Parathyroid adenoma (tissue), 2 donors: ENCODE measurements around the gene PPME1.

Experiments used
- H2AFZ ChIP-seq: fragments of 300-600 bp; sonication (generic); one replicate; pipeline ENCODE4 v1.7.0; 2017; ENCODE audit warnings: antibody characterized with exemption, mild to moderate bottlenecking
- H3K27ac ChIP-seq: fragments of 300-600 bp; sonication (generic); one replicate; pipeline ENCODE4 v1.7.0; 2017
- H3K27me3 ChIP-seq: fragments of 300-600 bp; sonication (generic); one replicate; pipeline ENCODE4 v1.7.0; 2017; ENCODE audit warnings: low read length; ENCODE audit not compliant: control insufficient read depth, insufficient read depth
- H3K36me3 ChIP-seq: fragments of 300-600 bp; sonication (generic); one replicate; pipeline ENCODE4 v1.7.0; 2017; ENCODE audit warnings: low read length; ENCODE audit not compliant: control insufficient read depth, insufficient read depth
- H3K4me1 ChIP-seq: fragments of 300-600 bp; sonication (generic); one replicate; pipeline ENCODE4 v1.7.0; 2017; ENCODE audit warnings: control low read depth
- H3K4me2 ChIP-seq: fragments of 300-600 bp; sonication (generic); one replicate; pipeline ENCODE4 v1.7.0; 2017; ENCODE audit warnings: low read length
- H3K4me3 ChIP-seq: fragments of 300-600 bp; sonication (generic); one replicate; pipeline ENCODE4 v1.7.0; 2017; ENCODE audit warnings: low read depth, low read length
- H3K79me2 ChIP-seq: fragments of 300-600 bp; sonication (generic); one replicate; pipeline ENCODE4 v1.7.0; 2017; ENCODE audit warnings: control low read depth
- H3K9ac ChIP-seq: fragments of 300-600 bp; sonication (generic); one replicate; pipeline ENCODE4 v1.7.0; 2017; ENCODE audit warnings: mild to moderate bottlenecking
- H3K9me3 ChIP-seq: fragments of 300-600 bp; sonication (generic); one replicate; pipeline ENCODE4 v1.7.0; 2017; ENCODE audit warnings: low read length; ENCODE audit not compliant: control insufficient read depth
- TF ChIP-seq, protein P1 (sequence below): fragments of 300-600 bp; sonication (generic); IDR thresholded peaks from one replicate; pipeline ENCODE4 v1.7.0; 2017; ENCODE audit warnings: antibody characterized with exemption, mild to moderate bottlenecking
- donor health status: primary hyperparathyroidism.

The PPME1 gene

DNA sequence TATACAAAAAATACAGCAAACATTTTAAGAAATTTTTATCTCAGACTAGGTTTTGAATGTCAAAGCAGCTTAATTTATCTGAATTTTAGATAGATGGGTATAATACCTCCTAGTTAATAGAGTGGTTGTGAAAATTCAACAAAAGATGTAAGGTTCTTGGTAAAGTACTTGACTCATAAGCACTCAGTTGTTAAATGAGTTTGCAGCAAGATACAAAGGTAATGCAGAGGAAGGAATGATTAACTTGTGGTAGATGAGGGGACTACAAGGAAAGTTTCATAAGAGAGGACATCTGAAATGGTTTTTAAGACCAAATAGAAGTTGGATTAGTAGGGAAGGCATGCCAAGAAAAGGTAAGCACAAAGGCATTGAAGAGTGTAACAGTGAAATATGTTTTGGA is 37.4 kb downstream of the PPME1 start:
- TF ChIP-seq, protein P1, sequence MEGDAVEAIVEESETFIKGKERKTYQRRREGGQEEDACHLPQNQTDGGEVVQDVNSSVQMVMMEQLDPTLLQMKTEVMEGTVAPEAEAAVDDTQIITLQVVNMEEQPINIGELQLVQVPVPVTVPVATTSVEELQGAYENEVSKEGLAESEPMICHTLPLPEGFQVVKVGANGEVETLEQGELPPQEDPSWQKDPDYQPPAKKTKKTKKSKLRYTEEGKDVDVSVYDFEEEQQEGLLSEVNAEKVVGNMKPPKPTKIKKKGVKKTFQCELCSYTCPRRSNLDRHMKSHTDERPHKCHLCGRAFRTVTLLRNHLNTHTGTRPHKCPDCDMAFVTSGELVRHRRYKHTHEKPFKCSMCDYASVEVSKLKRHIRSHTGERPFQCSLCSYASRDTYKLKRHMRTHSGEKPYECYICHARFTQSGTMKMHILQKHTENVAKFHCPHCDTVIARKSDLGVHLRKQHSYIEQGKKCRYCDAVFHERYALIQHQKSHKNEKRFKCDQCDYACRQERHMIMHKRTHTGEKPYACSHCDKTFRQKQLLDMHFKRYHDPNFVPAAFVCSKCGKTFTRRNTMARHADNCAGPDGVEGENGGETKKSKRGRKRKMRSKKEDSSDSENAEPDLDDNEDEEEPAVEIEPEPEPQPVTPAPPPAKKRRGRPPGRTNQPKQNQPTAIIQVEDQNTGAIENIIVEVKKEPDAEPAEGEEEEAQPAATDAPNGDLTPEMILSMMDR: no peak
- Histone ChIP-seq H3K9ac (no peak overlapping the region), H3K4me1 (no peaks in the 10 kb centered on the region), H3K79me2 (no peaks in the 10 kb centered on the region), H3K4me2 (no peak overlapping the region), H3K4me3 (no peak overlapping the region), H3K9me3 (no peaks in the 10 kb centered on the region), H3K36me3 (no peaks in the 10 kb centered on the region), H3K27ac (no peak overlapping the region), H3K27me3 (no peaks in the 10 kb centered on the region), H2AFZ (no peak overlapping the region)

DNA sequence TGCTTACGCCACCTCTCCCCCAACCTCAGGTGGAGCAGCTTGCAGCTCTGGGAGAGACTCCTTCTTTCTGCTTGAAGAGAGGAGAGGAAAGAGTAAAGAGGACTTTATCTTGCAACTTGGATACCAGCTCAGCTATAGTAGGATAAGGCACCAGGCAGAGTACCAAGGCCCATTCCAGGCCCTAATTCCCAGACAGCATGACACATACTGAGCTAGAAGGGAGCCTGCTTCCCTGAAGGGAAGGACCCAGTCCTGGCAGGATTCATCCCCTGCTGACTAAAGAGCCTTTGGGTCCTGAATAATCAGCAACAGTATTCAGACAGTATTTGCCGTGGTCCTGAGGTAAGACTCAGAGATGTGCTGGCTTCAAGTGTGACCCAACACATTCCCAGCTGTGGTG is 41.4 kb downstream of the PPME1 start:
- no peak overlapping the region for H3K27ac ChIP-seq
- H3K79me2 ChIP-seq: no peaks in the 10 kb centered on the region
- TF ChIP-seq, protein P1: no peak
- H3K36me3 ChIP-seq: no peaks in the 10 kb centered on the region
- H3K4me3 ChIP-seq: no peak overlapping the region
- H3K4me1 ChIP-seq: no peaks in the 10 kb centered on the region
- no peak overlapping the region for H3K9ac ChIP-seq
- no peaks in the 10 kb centered on the region for H3K27me3 ChIP-seq
- no peak overlapping the region for H3K4me2 ChIP-seq
- H3K9me3 ChIP-seq: no peaks in the 10 kb centered on the region
- no peak overlapping the region for H2AFZ ChIP-seq

DNA sequence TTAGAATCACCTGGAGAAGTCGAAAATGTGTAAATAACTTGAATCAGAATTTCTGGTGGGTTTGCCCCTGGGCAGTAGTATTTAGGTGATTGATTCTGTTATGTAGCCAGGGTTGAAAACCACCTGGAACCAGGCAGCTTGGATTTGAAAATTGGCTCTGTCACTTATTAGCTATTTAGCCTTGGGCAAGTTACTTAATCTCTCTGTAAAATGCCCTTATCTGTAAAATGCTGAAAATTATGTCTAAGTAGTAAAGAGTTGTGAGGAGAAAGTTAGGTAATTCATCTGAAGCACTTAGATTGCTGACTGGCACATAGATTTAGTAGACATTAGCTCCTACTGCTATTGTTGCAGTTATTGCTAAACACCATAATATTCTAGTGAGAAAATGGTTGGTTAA is 49.3 kb downstream of the PPME1 start:
- TF ChIP-seq, protein P1: no peak
- no peaks in the 10 kb centered on the region for H3K27me3 ChIP-seq
- H3K36me3 ChIP-seq: no peaks in the 10 kb centered on the region
- H3K9me3 ChIP-seq: no peaks in the 10 kb centered on the region
- no peaks in the 10 kb centered on the region for H3K79me2 ChIP-seq
- no peak overlapping the region for H2AFZ ChIP-seq
- no peak overlapping the region for H3K4me2 ChIP-seq
- no peak overlapping the region for H3K9ac ChIP-seq
- H3K27ac ChIP-seq: no peak overlapping the region
- H3K4me1 ChIP-seq: no peaks in the 10 kb centered on the region
- no peak overlapping the region for H3K4me3 ChIP-seq

DNA sequence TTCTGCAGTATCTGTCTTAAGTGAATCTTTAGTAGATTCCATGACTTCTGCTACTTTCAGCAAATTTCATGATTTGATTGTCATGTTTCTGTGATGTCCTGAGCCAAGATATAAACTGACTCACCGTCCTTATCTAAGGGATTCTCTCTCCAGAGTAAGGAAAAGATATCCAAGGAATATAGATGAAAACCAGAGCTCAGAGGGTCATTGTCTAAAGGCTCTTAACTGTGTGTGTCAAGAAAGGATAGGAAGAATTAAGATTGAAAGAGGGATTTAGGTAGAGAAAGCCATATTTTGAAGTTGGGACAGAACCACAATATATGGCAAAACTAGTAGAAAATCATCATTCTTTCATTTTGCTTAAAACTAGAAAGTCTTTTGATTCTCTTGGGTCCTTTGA is 50.7 kb downstream of the PPME1 start:
- H3K9ac ChIP-seq: no peak overlapping the region
- TF ChIP-seq, protein P1: no peak
- no peaks in the 10 kb centered on the region for H3K36me3 ChIP-seq
- H3K4me1 ChIP-seq: no peaks in the 10 kb centered on the region
- no peak overlapping the region for H2AFZ ChIP-seq
- H3K4me2 ChIP-seq: no peak overlapping the region
- H3K4me3 ChIP-seq: no peak overlapping the region
- H3K79me2 ChIP-seq: no peaks in the 10 kb centered on the region
- H3K27ac ChIP-seq: no peak overlapping the region
- no peaks in the 10 kb centered on the region for H3K9me3 ChIP-seq
- H3K27me3 ChIP-seq: no peaks in the 10 kb centered on the region

DNA sequence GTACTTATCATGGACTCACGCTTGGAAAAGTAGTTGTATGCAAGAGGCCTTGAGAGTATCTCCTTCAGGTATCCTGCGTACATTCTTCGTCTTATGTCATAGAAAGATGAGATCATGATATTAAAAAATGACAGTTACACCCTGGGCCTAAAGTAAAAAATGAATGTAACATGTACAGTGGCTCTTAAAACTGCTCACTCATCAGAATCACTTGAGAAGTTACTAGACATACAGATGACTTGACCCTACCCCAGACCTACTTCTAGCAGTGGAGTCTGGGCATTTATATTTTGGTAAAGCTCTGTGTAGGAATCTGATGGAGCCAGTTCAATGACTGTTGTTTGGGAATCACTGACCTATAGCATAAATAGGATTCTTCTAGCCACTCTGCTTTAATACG is 54.5 kb downstream of the PPME1 start:
- H3K4me1 ChIP-seq: no peaks in the 10 kb centered on the region
- H2AFZ ChIP-seq: no peak overlapping the region
- TF ChIP-seq, protein P1: no peak
- H3K4me2 ChIP-seq: no peak overlapping the region
- H3K9ac ChIP-seq: no peak overlapping the region
- no peaks in the 10 kb centered on the region for H3K27me3 ChIP-seq
- no peak overlapping the region for H3K27ac ChIP-seq
- no peaks in the 10 kb centered on the region for H3K36me3 ChIP-seq
- H3K79me2 ChIP-seq: no peaks in the 10 kb centered on the region
- H3K9me3 ChIP-seq: no peaks in the 10 kb centered on the region
- no peak overlapping the region for H3K4me3 ChIP-seq
